HepG2 (cell line): ENCODE results near the gene ACTR3. TPM values are rescaled to one million over a fixed set of nuclear protein-coding genes. Genes with fewer than 3 reads are reported as not detected.
A peak's percentile ranks its signal among the peaks of the same experiment; 100 is the strongest.

ENCODE experiments used
- ATF3 ChIP-seq: sonication (generic); formaldehyde crosslinking; IDR thresholded peaks from 2 replicates; pipeline ENCODE4 v1.4.0; 2020; ENCODE audit warnings: missing genetic modification reagents
- GPN1 ChIP-seq: sonication (generic); formaldehyde crosslinking; IDR thresholded peaks from 2 replicates; pipeline ENCODE4 v1.5.1; 2020; ENCODE audit warnings: missing genetic modification reagents, borderline replicate concordance
- HDAC6 ChIP-seq: fragments of 200-600 bp; sonication (generic); IDR thresholded peaks from 2 replicates; pipeline ENCODE4 v1.7.0; 2017; ENCODE audit warnings: mild to moderate bottlenecking, antibody characterized with exemption, low read length, low read depth
- IKZF5 ChIP-seq: IDR thresholded peaks from 2 replicates; pipeline ENCODE4 v1.6.1; 2018; ENCODE audit warnings: missing genetic modification reagents, mild to moderate bottlenecking, missing compliant biosample characterization
- MAX ChIP-seq: IDR thresholded peaks from 2 replicates; pipeline ENCODE4 v1.6.1; 2012; ENCODE audit warnings: inconsistent platforms
- MLLT10 ChIP-seq: sonication (generic); formaldehyde crosslinking; IDR thresholded peaks from 2 replicates; pipeline ENCODE4 v1.4.0; 2020; ENCODE audit warnings: missing genetic modification reagents
- PLRG1 ChIP-seq: fragments of 450-650 bp; conservative IDR thresholded peaks from 2 replicates; pipeline ENCODE4 v1.6.1; 2016
- RFX3 ChIP-seq: IDR thresholded peaks from 2 replicates; pipeline ENCODE4 v1.6.1; 2016; ENCODE audit warnings: missing biosample characterization, missing genetic modification reagents
- SIN3B ChIP-seq: fragments of 150-350 bp; IDR thresholded peaks from 2 replicates; pipeline ENCODE4 v1.6.1; 2014; ENCODE audit warnings: low read length
- XBP1 ChIP-seq: sonication (generic); formaldehyde crosslinking; IDR thresholded peaks from 2 replicates; pipeline ENCODE4 v1.5.0; 2020; ENCODE audit warnings: missing genetic modification reagents
- ZBTB8A ChIP-seq: sonication (generic); formaldehyde crosslinking; IDR thresholded peaks from 2 replicates; pipeline ENCODE4 v1.4.0; 2020; ENCODE audit warnings: mild to moderate bottlenecking, low read depth, missing genetic modification reagents, borderline replicate concordance
- ZFP1 ChIP-seq: IDR thresholded peaks from 2 replicates; pipeline ENCODE4 v1.6.1; 2016
- ZNF138 ChIP-seq: sonication (generic); formaldehyde crosslinking; IDR thresholded peaks from 2 replicates; pipeline ENCODE4 v1.5.0; 2020; ENCODE audit warnings: mild to moderate bottlenecking, low read depth, missing genetic modification reagents
- ZNF33A ChIP-seq: sonication (generic); formaldehyde crosslinking; IDR thresholded peaks from 2 replicates; pipeline ENCODE4 v1.5.1; 2020; ENCODE audit warnings: missing genetic modification reagents, mild to moderate bottlenecking, moderate library complexity, borderline replicate concordance
- ZNF512 ChIP-seq: sonication (generic); formaldehyde crosslinking; IDR thresholded peaks from 2 replicates; pipeline ENCODE4 v1.4.0; 2020; ENCODE audit warnings: mild to moderate bottlenecking, missing genetic modification reagents
- ZNF547 ChIP-seq: sonication (generic); formaldehyde crosslinking; IDR thresholded peaks from 2 replicates; pipeline ENCODE4 v1.5.1; 2020; ENCODE audit warnings: mild to moderate bottlenecking, missing genetic modification reagents
- ZNF724P ChIP-seq: sonication (generic); formaldehyde crosslinking; IDR thresholded peaks from 2 replicates; pipeline ENCODE4 v1.8.0; 2022; ENCODE audit warnings: missing genetic modification reagents, borderline replicate concordance
- ZNF737 ChIP-seq: sonication (generic); formaldehyde crosslinking; IDR thresholded peaks from 2 replicates; pipeline ENCODE4 v1.5.0; 2020; ENCODE audit warnings: missing genetic modification reagents, mild to moderate bottlenecking, borderline replicate concordance
- ZNF746 ChIP-seq: sonication (generic); formaldehyde crosslinking; IDR thresholded peaks from 2 replicates; pipeline ENCODE4 v1.8.0; 2022; ENCODE audit warnings: mild to moderate bottlenecking, missing genetic modification reagents
- polyA plus RNA-seq, 8 experiments: library from polyadenylated mRNA; depleted of rRNA in 3 of 8; stranded (reverse) in 7 of 8; unstranded in 1 of 8; fragments of >200 nt; fragmentation: Illumina TruSeq in 4 of 8; extraction: Trizol in 4 of 8; gene quantifications; 2 replicates each; pipeline versions ENCODE4 v1.2.1 to v1.2.3, GENCODE V29; 2011 to 2016; ENCODE audit warnings: low read depth in 4 of 8, missing spikeins in 1 of 8, mixed read lengths in 1 of 8; ENCODE audit not compliant: insufficient read depth in 1 of 8
- total RNA-seq, 5 experiments: library from RNA; depleted of rRNA; stranded (reverse); fragments of >200 nt; fragmentation: Illumina TruSeq; extraction: Trizol; gene quantifications; 2 replicates each; pipeline ENCODE4 v1.2.3, GENCODE V29; 2016; ENCODE audit warnings: low read depth in 1 of 5
- TF ChIP-seq, protein P1 (sequence below): sonication (generic); formaldehyde crosslinking; IDR thresholded peaks from 2 replicates; pipeline ENCODE4 v1.4.0; 2020; ENCODE audit warnings: missing genetic modification reagents
- TF ChIP-seq, protein P2 (sequence below): sonication (generic); formaldehyde crosslinking; IDR thresholded peaks from 2 replicates; pipeline ENCODE4 v1.4.0; 2020; ENCODE audit warnings: missing genetic modification reagents

Gene ACTR3
- total and polyA plus RNA-seq, 2 of the 13 experiments (the other 11 are each of a cell fraction or from before 2014, with no cell fraction given), result 123 to 225 TPM

DNA sequence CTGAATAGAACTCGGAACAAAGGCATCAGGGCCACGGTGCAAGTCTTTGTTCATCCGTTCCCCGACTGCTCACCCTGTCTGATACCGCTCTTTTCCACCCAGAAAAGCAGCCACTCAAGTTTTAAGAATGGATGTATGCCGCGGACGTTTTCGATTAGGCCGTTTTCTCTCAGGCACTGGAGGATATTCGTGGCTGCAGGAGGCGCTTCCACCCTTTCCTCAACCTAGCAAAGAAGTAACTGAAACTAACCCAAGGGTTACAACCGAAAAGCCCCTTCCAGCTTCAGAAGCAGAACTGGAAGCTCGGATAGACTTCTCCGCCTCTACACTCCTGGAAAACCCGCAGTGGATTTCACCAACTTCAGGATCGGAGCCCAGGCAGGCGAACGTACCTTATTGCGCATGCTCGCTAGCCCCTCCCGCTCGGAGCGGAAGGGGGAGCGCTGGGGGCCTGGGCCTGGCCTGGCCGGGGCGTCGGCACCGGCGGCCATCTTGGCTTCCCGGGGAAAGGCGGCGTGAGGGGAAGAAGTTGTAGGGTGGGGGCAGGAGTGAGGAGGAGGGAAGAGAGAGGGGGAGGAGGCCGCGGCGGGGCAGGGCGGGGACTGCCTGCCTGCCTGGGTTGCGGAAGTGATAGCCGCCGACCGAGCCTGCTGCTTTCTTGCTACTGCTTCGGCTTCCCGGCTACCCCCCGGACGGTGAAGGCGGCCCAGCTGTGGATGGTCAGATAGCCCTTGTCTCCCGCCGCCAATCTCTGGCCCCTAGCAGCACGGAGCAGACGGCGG is at the start of gene ACTR3 (continued):
- TF ChIP-seq ZNF512 (CRISPR knock-in tag) (no peak), ZBTB8A (no peak), HDAC6 (no peak), ZNF547 (CRISPR knock-in tag) (no peak; the same call in 1 of the 2 replicates), ZNF724P (CRISPR knock-in tag) (0 out of 2 replicates have a peak, but pooled peaks have one; percentile 72), IKZF5 (CRISPR knock-in tag) (peak; percentile 99), XBP1 (CRISPR knock-in tag) (no peak), ZNF138 (CRISPR knock-in tag) (peak; percentile 66; the same call in 1 of the 2 replicates), PLRG1 (no peak), ZNF737 (CRISPR knock-in tag) (no peak), RFX3 (CRISPR knock-in tag) (no peak; the same call in 1 of the 2 replicates), MLLT10 (CRISPR knock-in tag) (no peak), ATF3 (CRISPR knock-in tag) (peak; percentile 6; the same call in 1 of the 2 replicates), ZNF746 (CRISPR knock-in tag) (peak; percentile 87), SIN3B (no peak), GPN1 (CRISPR knock-in tag) (no peak), ZFP1 (CRISPR knock-in tag) (no peak), MAX (peak; percentile 87; the same call in 1 of the 2 replicates), ZNF33A (CRISPR knock-in tag) (no peak; the same call in 1 of the 2 replicates)
- TF ChIP-seq, protein P1, sequence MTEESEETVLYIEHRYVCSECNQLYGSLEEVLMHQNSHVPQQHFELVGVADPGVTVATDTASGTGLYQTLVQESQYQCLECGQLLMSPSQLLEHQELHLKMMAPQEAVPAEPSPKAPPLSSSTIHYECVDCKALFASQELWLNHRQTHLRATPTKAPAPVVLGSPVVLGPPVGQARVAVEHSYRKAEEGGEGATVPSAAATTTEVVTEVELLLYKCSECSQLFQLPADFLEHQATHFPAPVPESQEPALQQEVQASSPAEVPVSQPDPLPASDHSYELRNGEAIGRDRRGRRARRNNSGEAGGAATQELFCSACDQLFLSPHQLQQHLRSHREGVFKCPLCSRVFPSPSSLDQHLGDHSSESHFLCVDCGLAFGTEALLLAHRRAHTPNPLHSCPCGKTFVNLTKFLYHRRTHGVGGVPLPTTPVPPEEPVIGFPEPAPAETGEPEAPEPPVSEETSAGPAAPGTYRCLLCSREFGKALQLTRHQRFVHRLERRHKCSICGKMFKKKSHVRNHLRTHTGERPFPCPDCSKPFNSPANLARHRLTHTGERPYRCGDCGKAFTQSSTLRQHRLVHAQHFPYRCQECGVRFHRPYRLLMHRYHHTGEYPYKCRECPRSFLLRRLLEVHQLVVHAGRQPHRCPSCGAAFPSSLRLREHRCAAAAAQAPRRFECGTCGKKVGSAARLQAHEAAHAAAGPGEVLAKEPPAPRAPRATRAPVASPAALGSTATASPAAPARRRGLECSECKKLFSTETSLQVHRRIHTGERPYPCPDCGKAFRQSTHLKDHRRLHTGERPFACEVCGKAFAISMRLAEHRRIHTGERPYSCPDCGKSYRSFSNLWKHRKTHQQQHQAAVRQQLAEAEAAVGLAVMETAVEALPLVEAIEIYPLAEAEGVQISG (CRISPR knock-in tag), result peak; percentile 78
- TF ChIP-seq, protein P2, sequence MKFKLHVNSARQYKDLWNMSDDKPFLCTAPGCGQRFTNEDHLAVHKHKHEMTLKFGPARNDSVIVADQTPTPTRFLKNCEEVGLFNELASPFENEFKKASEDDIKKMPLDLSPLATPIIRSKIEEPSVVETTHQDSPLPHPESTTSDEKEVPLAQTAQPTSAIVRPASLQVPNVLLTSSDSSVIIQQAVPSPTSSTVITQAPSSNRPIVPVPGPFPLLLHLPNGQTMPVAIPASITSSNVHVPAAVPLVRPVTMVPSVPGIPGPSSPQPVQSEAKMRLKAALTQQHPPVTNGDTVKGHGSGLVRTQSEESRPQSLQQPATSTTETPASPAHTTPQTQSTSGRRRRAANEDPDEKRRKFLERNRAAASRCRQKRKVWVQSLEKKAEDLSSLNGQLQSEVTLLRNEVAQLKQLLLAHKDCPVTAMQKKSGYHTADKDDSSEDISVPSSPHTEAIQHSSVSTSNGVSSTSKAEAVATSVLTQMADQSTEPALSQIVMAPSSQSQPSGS (CRISPR knock-in tag), result peak; percentile 75; the same call in 1 of the 2 replicates
